Fibroblast of the aortic adventitia (primary cell): ENCODE measurements around the gene SMIM35. TPM values are rescaled to one million over a fixed set of nuclear protein-coding genes. Genes with fewer than 3 reads are reported as not detected.

Experiments used
- DNase-seq: peaks from one replicate; pipeline ENCODE4 v3.0.0-alpha.2; 2010; ENCODE audit warnings: low read depth
- H3K4me3 ChIP-seq: 2 replicates; pipeline ENCODE4 v1.5.1; 2011; ENCODE audit warnings: low read depth, mild to moderate bottlenecking, control low read depth, low read length, moderate library complexity
- total RNA-seq: library from RNA; depleted of rRNA; stranded (reverse); fragments of >200 nt; gene quantifications from 2 replicates; pipeline ENCODE4 v1.2.3, GENCODE V29; 2012; ENCODE audit warnings: low replicate concordance
- TF ChIP-seq, protein P1 (sequence below): IDR thresholded peaks from 2 replicates; pipeline ENCODE4 v1.5.1; 2011; ENCODE audit warnings: mild to moderate bottlenecking, low read length, control low read depth, inconsistent platforms; ENCODE audit not compliant: insufficient read depth

The SMIM35 gene
- total RNA-seq, 1 donor, result not detected

DNA sequence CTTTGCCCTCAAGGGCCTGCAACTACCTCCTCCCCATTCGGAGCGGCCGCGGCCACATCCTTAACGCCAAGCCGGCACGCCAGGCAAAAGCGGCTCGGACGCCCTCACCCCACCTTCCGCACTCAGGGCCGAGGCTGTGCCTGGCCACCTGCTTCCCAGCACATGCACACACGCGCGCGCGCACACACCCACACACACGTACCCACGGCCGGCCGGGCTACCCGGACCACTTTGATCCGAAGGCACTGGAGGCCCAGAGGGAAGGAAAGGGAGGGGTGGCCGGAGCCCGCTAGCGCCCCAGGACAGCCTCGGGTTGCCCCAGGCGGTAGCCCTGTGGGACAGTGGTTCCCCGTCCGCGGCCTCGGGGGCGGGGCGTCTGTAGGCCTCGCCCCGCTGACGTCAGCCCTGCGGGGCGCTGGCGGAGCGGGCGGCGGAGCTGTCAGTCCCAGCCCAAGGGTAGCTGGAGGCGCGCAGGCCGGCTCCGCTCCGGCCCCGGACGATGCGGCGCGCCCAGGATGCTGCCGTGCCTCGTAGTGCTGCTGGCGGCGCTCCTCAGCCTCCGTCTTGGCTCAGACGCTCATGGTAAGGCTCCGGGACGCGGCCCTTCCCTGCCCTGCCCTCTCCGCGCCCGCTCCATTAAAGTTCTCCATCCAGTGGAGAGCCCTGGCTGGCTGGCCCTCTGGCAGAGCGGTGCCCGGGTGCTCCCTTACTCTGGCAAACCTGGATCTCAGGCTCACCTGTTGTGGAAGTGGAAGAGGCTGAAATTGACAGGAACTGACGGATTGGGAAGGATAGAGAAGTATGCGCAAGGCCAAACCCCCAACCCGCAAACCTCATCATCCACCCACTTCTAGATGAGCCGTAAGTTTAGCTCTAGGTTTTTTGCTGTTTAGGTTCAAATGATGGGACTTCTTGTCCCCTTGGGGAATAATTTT is 100.5 kb downstream of the SMIM35 start, which contains the start of gene IL10RA:
IL10RA (plus strand) TSS at position 442 of the 935 bp plus-strand sequence; CDS start at position 516, 74 bp downstream.
- TF ChIP-seq, protein P1, sequence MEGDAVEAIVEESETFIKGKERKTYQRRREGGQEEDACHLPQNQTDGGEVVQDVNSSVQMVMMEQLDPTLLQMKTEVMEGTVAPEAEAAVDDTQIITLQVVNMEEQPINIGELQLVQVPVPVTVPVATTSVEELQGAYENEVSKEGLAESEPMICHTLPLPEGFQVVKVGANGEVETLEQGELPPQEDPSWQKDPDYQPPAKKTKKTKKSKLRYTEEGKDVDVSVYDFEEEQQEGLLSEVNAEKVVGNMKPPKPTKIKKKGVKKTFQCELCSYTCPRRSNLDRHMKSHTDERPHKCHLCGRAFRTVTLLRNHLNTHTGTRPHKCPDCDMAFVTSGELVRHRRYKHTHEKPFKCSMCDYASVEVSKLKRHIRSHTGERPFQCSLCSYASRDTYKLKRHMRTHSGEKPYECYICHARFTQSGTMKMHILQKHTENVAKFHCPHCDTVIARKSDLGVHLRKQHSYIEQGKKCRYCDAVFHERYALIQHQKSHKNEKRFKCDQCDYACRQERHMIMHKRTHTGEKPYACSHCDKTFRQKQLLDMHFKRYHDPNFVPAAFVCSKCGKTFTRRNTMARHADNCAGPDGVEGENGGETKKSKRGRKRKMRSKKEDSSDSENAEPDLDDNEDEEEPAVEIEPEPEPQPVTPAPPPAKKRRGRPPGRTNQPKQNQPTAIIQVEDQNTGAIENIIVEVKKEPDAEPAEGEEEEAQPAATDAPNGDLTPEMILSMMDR, result no peak
- peak; percentile 10 for DNase-seq
- peak within 1 kb of the TSS; percentile 49 for H3K4me3 ChIP-seq

DNA sequence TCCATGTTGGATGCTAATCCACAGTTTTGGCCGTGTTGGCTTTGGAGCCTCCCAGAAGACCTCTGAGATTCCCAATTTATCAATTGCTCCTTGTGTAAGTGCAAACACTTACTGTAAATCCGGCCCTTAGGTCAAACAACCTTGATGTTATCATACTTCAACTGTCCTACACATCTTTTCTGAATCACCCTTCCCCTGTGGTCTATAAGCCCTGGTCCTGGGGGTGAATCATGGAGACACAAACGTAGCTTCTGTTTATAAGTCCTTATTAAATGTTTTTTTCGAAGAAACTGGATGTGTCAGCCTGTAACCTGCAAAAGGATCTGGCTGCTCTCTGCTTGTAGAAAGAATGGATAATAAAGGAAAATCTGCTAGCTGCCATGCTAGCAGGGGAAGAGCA is 102.3 kb downstream of the SMIM35 start:
- TF ChIP-seq, protein P1, result no peak
- no peak overlapping the region for H3K4me3 ChIP-seq
- DNase-seq, result no peak

DNA sequence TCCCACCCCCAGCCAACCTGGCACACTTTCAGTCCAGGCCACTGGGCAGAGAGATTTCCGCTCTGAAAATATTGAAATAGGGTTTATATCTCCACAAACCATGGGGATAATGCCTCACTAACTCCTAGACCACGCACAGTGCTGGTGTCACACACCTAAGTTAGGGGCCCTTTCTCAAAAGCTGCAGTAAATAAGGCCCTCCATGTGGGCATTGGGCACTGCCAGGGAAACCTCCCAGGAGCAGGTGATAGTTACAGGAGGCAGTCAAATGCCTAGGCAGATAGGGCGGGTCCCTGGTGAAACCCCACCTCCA is 103.6 kb downstream of the SMIM35 start:
- H3K4me3 ChIP-seq, result no peak overlapping the region
- no peak for DNase-seq
- TF ChIP-seq, protein P1, result no peak

DNA sequence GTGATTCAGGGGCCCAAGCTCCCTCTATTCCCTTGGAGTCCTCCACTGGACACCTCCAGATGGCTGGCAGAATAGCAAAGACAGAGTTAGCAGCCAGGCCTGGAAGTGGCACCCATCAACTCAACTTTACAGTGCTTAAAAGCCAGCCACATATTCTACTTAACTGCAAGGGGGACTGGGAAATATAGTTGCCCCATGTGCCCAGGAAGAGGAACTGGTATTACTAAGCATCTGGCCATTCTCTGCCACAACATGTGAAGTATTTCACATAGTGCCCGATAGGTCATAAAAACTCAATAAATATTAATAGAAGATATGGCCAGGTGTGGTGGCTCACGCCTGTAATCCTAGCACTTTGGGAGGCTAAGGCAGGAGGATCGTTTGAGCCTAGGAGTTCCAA is 106.0 kb downstream of the SMIM35 start:
- no peak for DNase-seq
- TF ChIP-seq, protein P1, result no peak
- no peak overlapping the region for H3K4me3 ChIP-seq

DNA sequence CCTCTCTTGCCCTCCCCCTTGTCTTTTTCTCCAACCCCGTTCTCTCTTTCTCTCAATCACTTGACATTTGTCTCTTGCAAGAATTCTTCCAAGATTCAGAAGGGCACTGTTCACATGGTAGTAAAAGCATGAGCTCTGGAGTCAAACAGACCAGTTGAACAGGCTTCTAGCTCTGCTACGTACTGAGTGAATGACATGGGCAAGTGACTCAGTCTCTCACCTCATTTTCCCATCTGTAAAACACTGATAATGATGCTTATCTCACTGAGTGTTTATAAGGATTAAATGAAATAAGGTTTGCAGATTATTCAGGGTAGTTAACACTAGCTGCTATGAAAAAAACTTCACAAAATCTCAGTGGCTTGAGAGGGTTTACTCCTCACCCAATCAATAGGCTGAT is 106.5 kb downstream of the SMIM35 start:
- H3K4me3 ChIP-seq, result no peak overlapping the region
- DNase-seq, result no peak
- TF ChIP-seq, protein P1, result no peak

DNA sequence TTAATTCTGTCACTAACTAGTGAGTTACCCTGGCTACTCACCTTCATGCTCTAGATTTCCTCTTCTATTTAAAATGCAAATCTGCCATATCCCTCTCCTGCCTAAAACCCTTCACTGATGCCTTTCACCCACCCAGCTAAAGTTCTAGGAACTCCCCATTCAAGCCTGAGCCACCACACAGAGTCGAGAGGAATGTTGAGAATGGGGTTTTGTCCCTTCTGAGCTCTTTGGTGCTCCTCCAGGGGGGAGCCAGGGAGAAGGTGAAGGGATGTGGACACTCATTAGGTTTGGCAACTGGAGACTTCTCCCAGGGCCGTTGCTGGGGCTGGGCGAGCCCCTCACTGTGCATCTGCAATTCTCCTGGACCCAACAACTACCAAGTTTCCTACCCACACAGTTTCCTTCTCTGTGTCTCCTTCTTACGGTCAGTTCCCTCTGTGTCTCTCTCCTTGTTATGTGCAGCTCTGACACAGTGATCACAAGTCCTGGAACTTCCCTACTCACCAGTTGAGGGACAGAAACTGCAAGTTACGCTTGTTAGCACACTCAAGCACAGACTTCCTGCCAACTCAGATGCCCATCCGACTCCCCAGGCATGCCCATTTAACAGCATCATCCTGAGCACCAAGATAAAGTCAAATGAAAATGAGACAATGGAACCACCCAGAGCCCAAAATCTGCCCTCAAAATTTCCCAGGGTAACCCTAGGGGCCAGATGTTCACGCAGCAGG is 107.1 kb downstream of the SMIM35 start:
- H3K4me3 ChIP-seq, result no peak overlapping the region
- TF ChIP-seq, protein P1, result no peak
- no peak for DNase-seq
